Neuronal stem cell (in vitro differentiated cells): ENCODE results near the gene CCDC141.

Source experiments
- DNase-seq: peaks from one replicate; pipeline ENCODE4 v3.0.0-alpha.2; 2013; ENCODE audit warnings: low spot score
- H2AFZ ChIP-seq: one replicate; pipeline ENCODE4 v1.6.1; 2013; ENCODE audit warnings: mild to moderate bottlenecking, low read length, inconsistent platforms
- H2AK5ac ChIP-seq: 2 replicates; pipeline ENCODE4 v1.6.1; 2013; ENCODE audit warnings: low read depth, mild to moderate bottlenecking, inconsistent platforms, low read length, moderate library complexity, mixed read lengths
- H2BK120ac ChIP-seq: 2 replicates; pipeline ENCODE4 v1.6.1; 2013; ENCODE audit warnings: low read depth, mild to moderate bottlenecking, inconsistent platforms, low read length, moderate library complexity, mixed read lengths
- H2BK12ac ChIP-seq: one replicate; pipeline ENCODE4 v1.6.1; 2013; ENCODE audit warnings: low read length, inconsistent platforms
- H2BK15ac ChIP-seq: 2 replicates; pipeline ENCODE4 v1.6.1; 2013; ENCODE audit warnings: mild to moderate bottlenecking, low read length, inconsistent platforms, mixed read lengths
- H2BK5ac ChIP-seq: one replicate; pipeline ENCODE4 v1.6.1; 2013; ENCODE audit warnings: inconsistent platforms, mild to moderate bottlenecking, low read length, moderate library complexity
- H3K14ac ChIP-seq: one replicate; pipeline ENCODE4 v1.6.1; 2013; ENCODE audit warnings: low read length, inconsistent platforms
- H3K18ac ChIP-seq: 2 replicates; pipeline ENCODE4 v1.6.1; 2013; ENCODE audit warnings: low read length, inconsistent platforms
- H3K23ac ChIP-seq: 2 replicates; pipeline ENCODE4 v1.6.1; 2013; ENCODE audit warnings: low read depth, mild to moderate bottlenecking, mixed read lengths, low read length, inconsistent platforms; ENCODE audit not compliant: poor library complexity
- H3K27ac ChIP-seq: replicated peaks from 3 replicates; pipeline ENCODE4 v1.5.1; 2013; ENCODE audit warnings: low read length, inconsistent platforms
- H3K27me3 ChIP-seq, 3 experiments: 2 replicates each; pipeline ENCODE4 v1.6.1; 2013; ENCODE audit warnings: low read length in 3 of 3, mild to moderate bottlenecking in 2 of 3, inconsistent platforms in 1 of 3, low read depth in 1 of 3, mixed read lengths in 1 of 3, moderate library complexity in 1 of 3; ENCODE audit not compliant: control insufficient read depth in 3 of 3, insufficient read depth in 3 of 3
- H3K36me3 ChIP-seq, 2 donors: replicated peaks in 1 of 2; 2 replicates each; pipeline ENCODE4 v1.6.1; 2013; ENCODE audit warnings: low read length in 2 of 2; ENCODE audit not compliant: control insufficient read depth in 2 of 2, insufficient read depth in 2 of 2
- H3K4ac ChIP-seq: 2 replicates; pipeline ENCODE4 v1.6.1; 2013; ENCODE audit warnings: inconsistent platforms, mild to moderate bottlenecking, low read length, moderate library complexity
- H3K4me1 ChIP-seq, 2 donors: 1 replicate in 1 of 2; 2 replicates in 1 of 2; pipeline ENCODE4 v1.6.1; 2013; ENCODE audit warnings: low read length in 2 of 2, low read depth in 1 of 2; ENCODE audit not compliant: control insufficient read depth in 2 of 2, insufficient read depth in 1 of 2
- H3K4me2 ChIP-seq: one replicate; pipeline ENCODE4 v1.6.1; 2013; ENCODE audit warnings: mild to moderate bottlenecking, low read length, inconsistent platforms; ENCODE audit not compliant: insufficient read depth, poor library complexity, severe bottlenecking
- H3K4me3 ChIP-seq, 2 donors: 2 replicates each; pipeline ENCODE4 v1.5.1; 2013; ENCODE audit warnings: low read length in 2 of 2, mild to moderate bottlenecking in 2 of 2, inconsistent platforms in 1 of 2, moderate library complexity in 1 of 2
- H3K79me1 ChIP-seq: one replicate; pipeline ENCODE4 v1.6.1; 2013; ENCODE audit warnings: low read depth, mild to moderate bottlenecking, inconsistent platforms, low read length, moderate library complexity
- H3K9ac ChIP-seq: one replicate; pipeline ENCODE4 v1.6.1; 2013; ENCODE audit warnings: mild to moderate bottlenecking, low read depth, low read length, inconsistent platforms; ENCODE audit not compliant: poor library complexity
- H3K9me3 ChIP-seq, 2 donors: replicated peaks in 1 of 2; 2 replicates each; pipeline versions ENCODE3 to v1.6.1; 2013; ENCODE audit warnings: low read length in 2 of 2, mild to moderate bottlenecking in 2 of 2, inconsistent platforms in 1 of 2, low read depth in 1 of 2, mixed read lengths in 1 of 2, moderate library complexity in 1 of 2; ENCODE audit not compliant: control insufficient read depth in 2 of 2, insufficient read depth in 1 of 2
- H4K8ac ChIP-seq: one replicate; pipeline ENCODE4 v1.6.1; 2013; ENCODE audit warnings: low read depth, mild to moderate bottlenecking, inconsistent platforms, low read length, moderate library complexity
- H4K91ac ChIP-seq: one replicate; pipeline ENCODE4 v1.6.1; 2013; ENCODE audit warnings: low read length, low read depth, mild to moderate bottlenecking, inconsistent platforms; ENCODE audit not compliant: poor library complexity
- WGBS, 2 donors: extraction: QIAGEN DNeasy Blood & Tissue Kit; methylation state at CpG; one replicate each; pipeline ENCODE4 v1.1.7; 2013; ENCODE audit warnings: missing lambda C conversion rate in 2 of 2, mixed read lengths in 1 of 2; ENCODE audit not compliant: insufficient read length in 2 of 2, insufficient replicate concordance in 1 of 2; ENCODE audit errors: extremely low coverage in 2 of 2; 5-methylcytosine and 5-hydroxymethylcytosine counted together

Gene CCDC141

DNA sequence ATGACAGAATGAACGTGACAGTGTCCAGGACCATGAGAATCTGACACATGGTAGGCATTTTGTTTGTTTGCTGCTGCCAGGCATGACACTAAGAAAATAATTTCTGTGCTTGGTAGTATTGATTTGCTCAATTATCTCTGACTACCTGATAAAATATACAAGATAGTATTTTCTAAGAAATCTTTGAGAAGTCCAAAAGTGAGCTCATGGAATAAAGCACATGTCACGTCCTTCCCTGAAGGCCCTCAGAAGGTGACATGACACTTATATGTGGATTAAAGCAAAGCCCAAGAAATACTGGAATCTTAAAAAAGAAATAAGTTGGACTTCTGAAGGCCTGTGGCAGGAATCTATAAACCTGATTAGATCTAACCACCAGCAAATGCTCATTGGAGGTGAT, 238.9 kb downstream of the CCDC141 start:
- no peak overlapping the region for H2AK5ac ChIP-seq
- H3K14ac ChIP-seq: no peak overlapping the region
- peaks cover 0 to 4% of the 10 kb centered on the region in 2 donors for H3K4me1 ChIP-seq
- no peak overlapping the region for H3K18ac ChIP-seq
- no peak overlapping the region for H4K91ac ChIP-seq
- DNase-seq: no peak
- WGBS, 2 donors: no CpG with 5 or more reads among the region's 2 CpGs
- H3K9me3 ChIP-seq: no peaks in the 10 kb centered on the region
- H3K27me3 ChIP-seq: no peaks in the 10 kb centered on the region
- no peaks in the 10 kb centered on the region for H3K79me1 ChIP-seq
- no peak overlapping the region for H4K8ac ChIP-seq
- H3K4me3 ChIP-seq: no peak overlapping the region
- no peak overlapping the region for H3K27ac ChIP-seq
- H2BK120ac ChIP-seq: no peak overlapping the region
- no peak overlapping the region for H3K23ac ChIP-seq
- no peak overlapping the region for H2BK15ac ChIP-seq
- no peak overlapping the region for H3K9ac ChIP-seq
- H2BK5ac ChIP-seq: no peak overlapping the region
- no peak overlapping the region for H3K4me2 ChIP-seq
- no peaks in the 10 kb centered on the region for H3K36me3 ChIP-seq
- no peak overlapping the region for H3K4ac ChIP-seq
- no peak overlapping the region for H2AFZ ChIP-seq
- H2BK12ac ChIP-seq: no peak overlapping the region

DNA sequence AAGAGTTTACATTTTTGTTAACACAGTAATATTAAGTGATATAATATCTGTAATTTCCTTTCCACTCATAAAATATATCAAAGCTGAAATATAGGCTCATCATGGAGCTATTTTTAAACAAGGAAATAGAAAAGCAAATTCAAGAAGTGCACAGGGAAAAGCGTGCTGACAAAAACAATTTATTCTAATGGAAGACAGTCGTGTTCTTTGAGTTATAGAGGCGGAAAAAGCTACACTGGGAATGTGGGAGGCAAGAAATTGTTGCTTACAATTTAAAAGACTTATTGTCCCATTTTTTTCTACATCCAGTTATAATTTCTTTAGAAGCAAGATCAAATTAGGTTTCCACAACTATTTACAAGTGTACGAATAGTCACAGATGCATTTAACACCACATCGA, 239.5 kb downstream of the CCDC141 start:
- Histone ChIP-seq H2AFZ (no peak overlapping the region), H3K23ac (no peak overlapping the region), H4K8ac (no peak overlapping the region), H2AK5ac (no peak overlapping the region), H3K27ac (no peak overlapping the region), H3K4ac (no peak overlapping the region), H3K14ac (no peak overlapping the region), H3K79me1 (no peaks in the 10 kb centered on the region), H3K4me3 (no peak overlapping the region), H3K4me1 (peaks cover 0 to 4% of the 10 kb centered on the region in 2 donors), H3K27me3 (no peaks in the 10 kb centered on the region), H2BK120ac (no peak overlapping the region), H3K18ac (no peak overlapping the region), H4K91ac (no peak overlapping the region), H2BK5ac (no peak overlapping the region), H3K9me3 (no peaks in the 10 kb centered on the region), H2BK12ac (no peak overlapping the region), H2BK15ac (no peak overlapping the region), H3K9ac (no peak overlapping the region), H3K36me3 (no peaks in the 10 kb centered on the region), H3K4me2 (no peak overlapping the region)
- no peak for DNase-seq
- no CpG with 5 or more reads among the region's 5 CpGs for WGBS, 2 donors

DNA sequence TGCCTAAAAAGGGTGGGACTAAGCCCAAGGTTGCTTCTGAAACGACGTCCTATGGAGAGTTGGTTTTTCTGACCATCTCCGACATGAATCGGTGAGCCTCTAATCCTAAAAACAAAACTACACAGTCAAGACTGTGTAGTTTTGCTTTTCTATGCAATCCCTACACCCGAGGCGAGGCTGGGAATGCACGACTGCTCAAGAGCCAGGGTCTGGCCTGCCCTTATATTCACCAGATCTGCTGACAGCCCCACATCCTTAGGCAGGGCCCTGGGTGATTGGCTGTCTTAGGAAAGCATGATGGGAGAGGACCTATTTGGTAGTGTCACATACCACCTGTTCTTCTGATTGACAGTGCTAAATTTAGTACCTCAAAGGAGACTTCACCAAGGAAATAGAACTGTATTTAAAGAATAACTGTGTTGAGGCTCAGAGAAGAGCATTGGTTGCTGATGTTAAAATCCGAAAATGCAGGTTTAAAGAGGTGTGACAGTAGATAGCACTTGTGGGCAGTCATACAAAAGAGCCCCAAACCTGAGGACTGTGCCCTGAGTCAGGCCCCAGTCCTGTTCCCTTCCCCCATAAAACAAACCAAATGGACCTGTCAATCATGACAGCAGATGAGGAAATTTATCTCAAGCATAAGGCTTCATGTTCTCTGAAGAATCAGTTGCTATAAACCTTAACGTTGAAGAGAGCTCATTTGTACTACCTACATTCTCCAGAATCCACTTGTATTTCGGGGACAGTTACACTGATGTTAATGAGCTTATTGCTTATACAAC, 242.5 kb downstream of the CCDC141 start, which contains the start of gene TTN:
TTN (minus strand) TSS at position 197 of the 782 bp plus-strand sequence. CDS start 2,781 bp downstream, outside the sequence.
- H2AFZ ChIP-seq: no peak within 1 kb of the TSS
- H3K79me1 ChIP-seq: no peaks in the 10 kb centered on the region
- H2BK12ac ChIP-seq: no peak within 1 kb of the TSS
- H3K9me3 ChIP-seq: no peaks in the 10 kb centered on the region
- H3K27ac ChIP-seq: no peak within 1 kb of the TSS
- H2BK120ac ChIP-seq: no peak within 1 kb of the TSS
- H3K14ac ChIP-seq: no peak within 1 kb of the TSS
- no peak within 1 kb of the TSS for H4K91ac ChIP-seq
- WGBS, 2 donors: no CpG with 5 or more reads among the region's 10 CpGs
- no peak within 1 kb of the TSS for H3K4me3 ChIP-seq
- no peak for DNase-seq
- no peak within 1 kb of the TSS for H3K9ac ChIP-seq
- no peak within 1 kb of the TSS for H2AK5ac ChIP-seq
- no peaks in the 10 kb centered on the region for H3K27me3 ChIP-seq
- no peak within 1 kb of the TSS for H2BK5ac ChIP-seq
- H3K4me2 ChIP-seq: no peak within 1 kb of the TSS
- no peak within 1 kb of the TSS for H3K23ac ChIP-seq
- H4K8ac ChIP-seq: no peak within 1 kb of the TSS
- no peak within 1 kb of the TSS for H3K18ac ChIP-seq
- H2BK15ac ChIP-seq: no peak within 1 kb of the TSS
- H3K4me1 ChIP-seq: peaks cover 0 to 4% of the 10 kb centered on the region in 2 donors
- H3K36me3 ChIP-seq: no peaks in the 10 kb centered on the region
- no peak within 1 kb of the TSS for H3K4ac ChIP-seq

DNA sequence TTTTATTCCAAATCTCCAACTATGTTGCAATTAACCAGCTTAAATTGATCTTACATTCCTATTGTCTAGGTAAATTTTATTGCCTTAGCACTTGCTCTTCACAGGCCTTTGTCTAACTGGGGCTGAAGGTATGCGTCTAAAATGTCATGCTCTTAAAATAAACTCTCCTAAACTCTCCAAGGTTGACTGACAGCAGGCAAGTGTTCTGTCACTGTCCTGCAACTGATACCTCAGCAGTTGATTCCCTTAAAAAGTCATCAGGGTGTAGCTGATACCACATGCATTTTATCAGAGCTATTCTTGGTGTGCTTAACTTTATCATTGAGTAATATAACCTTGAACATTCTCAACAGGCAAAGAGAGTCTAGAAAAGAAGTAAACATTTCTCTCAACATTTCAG, 243.4 kb downstream of the CCDC141 start:
- H3K79me1 ChIP-seq: no peaks in the 10 kb centered on the region
- H3K4ac ChIP-seq: no peak overlapping the region
- H3K18ac ChIP-seq: no peak overlapping the region
- DNase-seq: no peak
- no peak overlapping the region for H3K9ac ChIP-seq
- no peak overlapping the region for H3K4me3 ChIP-seq
- H3K9me3 ChIP-seq: no peaks in the 10 kb centered on the region
- WGBS, 2 donors: no CpG with 5 or more reads among the region's 1 CpG
- H3K23ac ChIP-seq: no peak overlapping the region
- H2BK12ac ChIP-seq: no peak overlapping the region
- no peak overlapping the region for H4K8ac ChIP-seq
- no peak overlapping the region for H3K14ac ChIP-seq
- no peak overlapping the region for H3K4me2 ChIP-seq
- no peak overlapping the region for H3K27ac ChIP-seq
- H2BK15ac ChIP-seq: no peak overlapping the region
- peaks cover 0 to 6% of the 10 kb centered on the region in 2 donors for H3K4me1 ChIP-seq
- no peak overlapping the region for H2AFZ ChIP-seq
- no peaks in the 10 kb centered on the region for H3K27me3 ChIP-seq
- no peak overlapping the region for H2BK5ac ChIP-seq
- H4K91ac ChIP-seq: no peak overlapping the region
- H3K36me3 ChIP-seq: no peaks in the 10 kb centered on the region
- no peak overlapping the region for H2AK5ac ChIP-seq
- no peak overlapping the region for H2BK120ac ChIP-seq
